ENCODE measurements around the gene OR8G1. TPM values are rescaled to one million over a fixed set of nuclear protein-coding genes. Genes with fewer than 3 reads are reported as not detected.
"Not testable (repeated sequence)": the region's sequence is repeated elsewhere in the genome, so short reads cannot be mapped to it uniquely, and the experiment has no call there.

The OR8G1 gene, protein sequence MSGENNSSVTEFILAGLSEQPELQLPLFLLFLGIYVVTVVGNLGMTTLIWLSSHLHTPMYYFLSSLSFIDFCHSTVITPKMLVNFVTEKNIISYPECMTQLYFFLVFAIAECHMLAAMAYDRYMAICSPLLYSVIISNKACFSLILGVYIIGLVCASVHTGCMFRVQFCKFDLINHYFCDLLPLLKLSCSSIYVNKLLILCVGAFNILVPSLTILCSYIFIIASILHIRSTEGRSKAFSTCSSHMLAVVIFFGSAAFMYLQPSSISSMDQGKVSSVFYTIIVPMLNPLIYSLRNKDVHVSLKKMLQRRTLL
- total RNA-seq = not detected

DNA sequence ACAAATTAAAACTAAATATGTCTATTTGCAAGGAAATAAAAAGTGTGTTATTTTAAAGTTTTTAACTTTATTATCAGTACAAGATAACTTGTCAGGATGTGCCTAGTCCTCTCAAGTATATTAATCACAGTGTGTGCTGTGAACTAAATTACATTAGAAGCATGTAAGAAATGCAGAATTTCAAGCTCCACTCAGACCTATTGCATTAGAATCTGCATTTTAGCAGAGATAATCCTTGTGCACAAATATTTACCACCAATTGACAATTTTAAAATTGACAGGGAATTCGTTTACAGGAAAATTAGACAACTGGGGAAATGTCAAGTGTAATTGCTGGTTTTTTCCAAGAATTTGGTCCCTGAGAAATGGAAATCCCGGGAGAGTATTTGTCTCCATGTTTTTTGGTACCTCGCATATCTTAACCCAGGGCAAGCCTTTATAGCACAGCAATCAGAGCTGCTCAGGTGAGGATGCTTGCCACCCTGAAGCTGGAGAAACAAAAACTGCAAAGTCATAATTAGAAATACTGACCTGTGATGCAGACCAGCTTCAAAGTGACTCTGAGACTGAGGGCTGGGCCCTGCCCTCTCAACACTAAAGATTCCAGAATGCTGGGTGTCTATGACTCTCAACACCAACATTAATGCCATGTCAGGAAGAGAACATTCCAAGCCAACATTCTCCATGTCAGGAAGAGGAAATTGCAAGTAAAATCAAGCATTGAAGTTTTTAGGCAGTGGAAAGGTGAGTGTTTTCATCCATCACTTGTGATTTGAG, at the start of gene OR8G1:
Gene OR8G1, plus strand, starts transcription at position 475 of the 777 bp plus-strand sequence. CDS start 8,581 bp downstream, outside the sequence.
- no peak for DNase-seq (ENCODE audit: low spot score)

DNA sequence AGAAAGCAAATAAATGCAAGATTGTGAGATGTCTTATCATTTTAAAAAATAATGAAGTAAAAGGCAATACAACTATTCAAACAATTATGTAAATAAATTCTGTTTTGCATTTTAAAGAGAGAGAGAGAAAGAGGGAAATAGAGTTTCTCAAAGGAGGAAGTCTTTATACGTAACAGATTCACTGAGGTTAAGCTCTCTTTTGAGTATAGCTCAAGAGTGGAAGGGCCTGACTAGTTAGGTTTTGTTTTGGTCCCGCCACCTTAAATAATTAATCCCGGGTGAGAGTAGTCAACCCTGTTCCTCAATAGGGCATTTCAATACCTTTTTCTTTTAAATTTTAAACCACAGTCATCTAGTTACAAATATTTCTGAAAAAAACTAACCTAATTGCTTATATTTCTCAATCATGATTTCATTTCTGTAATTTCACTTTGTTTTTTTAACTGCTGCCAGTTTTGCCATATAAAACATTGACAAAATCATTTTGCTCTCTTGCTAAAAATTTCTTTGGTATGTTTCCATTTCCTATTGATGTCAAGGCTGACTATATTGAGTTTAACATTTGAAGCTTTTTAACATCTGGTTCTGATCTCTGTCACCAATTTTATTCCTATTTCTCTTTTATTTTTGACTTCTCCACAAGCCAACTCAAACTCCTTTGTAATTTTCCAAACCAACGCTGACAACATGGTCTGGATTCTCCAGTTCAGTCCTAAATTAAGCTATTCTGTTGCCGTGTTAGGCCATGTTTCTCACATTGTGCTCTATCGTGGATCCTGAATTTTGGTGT, 47.5 kb upstream of the OR8G1 start:
- DNase-seq (ENCODE audit: low spot score) = no peak

DNA sequence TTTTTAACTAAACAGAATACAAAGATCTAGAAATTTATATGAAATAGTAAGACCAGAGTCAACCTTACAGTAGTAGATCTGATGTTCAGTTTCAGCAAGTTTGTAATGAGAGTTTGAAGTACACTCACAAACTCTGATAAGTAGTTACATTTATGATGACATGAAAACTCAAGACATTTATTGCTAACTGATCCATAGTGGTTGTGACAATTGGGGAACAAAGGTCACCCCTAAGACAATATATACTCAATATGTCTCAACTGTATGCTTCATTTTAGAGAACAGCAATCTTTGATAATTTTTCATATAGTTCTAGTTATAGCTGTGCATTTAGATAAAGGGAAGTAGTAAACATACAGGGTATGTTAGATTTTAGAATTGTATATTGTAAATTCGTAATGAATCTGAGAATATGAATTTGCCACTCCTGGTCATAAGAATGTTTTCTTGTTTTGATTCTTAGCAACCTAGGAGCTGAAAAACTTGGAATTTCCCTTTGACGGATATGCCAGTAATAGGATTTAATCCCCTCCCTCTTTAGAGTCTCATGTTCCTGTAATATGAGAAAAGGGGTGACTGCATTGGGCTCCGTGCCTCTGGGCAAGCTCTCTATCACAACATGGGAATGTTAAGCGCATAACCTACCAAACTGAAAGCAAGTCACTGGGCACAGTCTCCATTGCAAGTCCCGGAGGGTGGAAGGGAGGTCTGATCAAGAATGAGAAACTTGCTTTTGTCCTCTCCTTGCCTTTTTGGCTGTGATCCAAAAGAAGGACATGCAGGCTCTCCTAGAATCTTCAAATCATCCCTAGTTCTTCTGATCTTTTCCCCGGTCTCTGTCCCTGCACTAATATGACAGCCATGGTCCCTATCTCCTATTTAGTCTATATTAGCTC, 46.4 kb upstream of the OR8G1 start:
- no peak for DNase-seq (ENCODE audit: low spot score)

DNA sequence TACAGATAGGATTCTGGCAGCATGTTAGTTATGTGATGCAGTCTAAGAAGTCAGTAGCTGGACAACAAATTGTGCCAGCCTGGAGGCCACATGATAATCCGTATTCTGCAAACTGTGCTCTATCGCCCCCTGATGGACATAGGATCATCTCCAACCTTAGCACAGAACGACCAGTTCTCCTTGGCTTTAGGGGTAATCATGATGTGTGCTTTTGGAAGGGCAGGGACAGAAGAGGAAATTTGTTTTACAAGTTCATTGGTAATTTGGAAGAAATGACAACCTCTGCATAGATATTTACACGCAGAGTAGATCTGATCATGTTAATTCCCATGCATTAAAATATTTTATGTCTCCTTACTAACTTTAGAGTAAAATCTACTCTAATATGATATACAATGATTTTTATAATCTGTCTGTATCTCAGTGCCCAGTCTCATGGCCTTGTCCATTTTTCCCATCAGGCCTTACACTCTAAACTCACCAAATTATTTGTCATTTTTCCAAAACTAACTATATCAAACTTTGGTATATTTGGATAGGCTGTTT, 45.6 kb upstream of the OR8G1 start:
- peak; percentile 46 for DNase-seq (ENCODE audit: low spot score)

DNA sequence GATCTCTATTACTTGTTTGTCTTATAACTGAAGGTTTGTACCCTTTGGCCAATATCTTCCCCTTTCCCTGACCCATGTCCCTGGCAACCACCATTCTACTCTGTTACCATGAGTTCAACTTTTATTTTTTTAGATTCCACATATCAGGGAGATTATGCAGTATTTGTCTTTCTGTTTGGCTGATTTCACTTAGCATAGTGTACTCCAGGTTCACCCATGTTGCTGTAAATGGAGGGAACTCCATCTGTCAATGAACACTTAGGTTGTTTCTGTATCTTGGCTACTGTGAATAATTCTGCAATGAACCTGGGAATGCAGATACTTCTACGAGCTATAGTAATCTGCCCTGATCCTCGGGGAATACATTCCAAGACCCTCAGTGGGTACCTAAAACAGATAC, 42.9 kb upstream of the OR8G1 start:
- no peak for DNase-seq (ENCODE audit: low spot score)

DNA sequence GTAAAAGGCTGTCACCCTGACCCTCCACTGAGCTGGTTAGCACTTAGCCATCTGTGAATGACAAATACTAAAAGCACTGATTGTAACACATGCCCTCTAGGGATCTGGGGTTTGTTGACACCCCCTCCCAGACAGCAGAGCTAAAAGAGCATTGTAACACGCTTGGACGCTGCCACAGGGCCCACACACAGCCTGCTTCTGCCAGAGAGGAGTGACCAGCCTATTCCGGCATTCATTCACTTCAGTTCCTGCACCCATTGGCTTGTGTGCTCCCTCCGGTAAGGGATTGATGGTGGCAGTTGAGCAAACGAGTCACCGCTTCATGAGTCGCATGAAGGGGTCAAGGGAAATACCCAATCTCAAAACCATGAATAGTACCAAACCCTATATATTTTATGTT, 42.0 kb upstream of the OR8G1 start:
- no peak for DNase-seq (ENCODE audit: low spot score)

DNA sequence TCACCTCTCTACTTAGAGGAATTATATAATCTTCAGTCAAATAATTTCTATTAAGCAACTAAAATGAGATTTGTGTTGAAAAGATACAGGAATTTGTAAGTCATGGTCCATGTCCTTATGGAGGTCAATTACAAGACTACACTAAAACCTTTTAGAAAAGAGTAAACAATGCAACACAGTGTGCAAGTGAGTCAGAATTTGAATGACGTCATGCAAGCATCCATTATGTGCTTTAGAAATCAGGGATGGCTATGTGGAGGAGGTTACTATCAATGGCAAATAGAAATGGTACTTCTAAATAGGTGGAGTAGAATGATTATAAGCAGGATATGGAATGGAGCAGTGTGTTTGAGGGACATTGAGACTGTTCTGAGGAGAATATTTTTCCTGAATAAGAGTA, 41.2 kb upstream of the OR8G1 start:
- no peak for DNase-seq (ENCODE audit: low spot score)

DNA sequence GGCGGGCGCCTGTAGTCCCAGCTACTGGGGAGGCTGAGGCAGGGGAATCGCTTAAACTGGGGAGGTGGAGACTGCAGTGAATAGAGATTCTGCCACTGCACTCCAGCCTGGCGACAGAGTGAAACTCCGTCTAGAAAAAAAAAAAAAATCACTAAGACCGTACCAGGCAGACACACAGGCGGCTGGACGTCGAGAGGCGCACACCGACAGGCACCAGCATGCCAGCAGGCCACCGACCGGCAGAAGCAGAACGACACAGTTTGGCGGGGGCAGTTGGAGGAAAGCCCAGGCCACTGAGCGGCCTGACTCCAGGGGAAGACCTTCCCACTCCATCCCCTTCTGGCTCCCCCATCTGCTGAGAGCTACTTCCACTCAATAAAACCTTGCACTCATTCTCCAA, 40.2 kb upstream of the OR8G1 start:
- DNase-seq (ENCODE audit: low spot score) = no peak

DNA sequence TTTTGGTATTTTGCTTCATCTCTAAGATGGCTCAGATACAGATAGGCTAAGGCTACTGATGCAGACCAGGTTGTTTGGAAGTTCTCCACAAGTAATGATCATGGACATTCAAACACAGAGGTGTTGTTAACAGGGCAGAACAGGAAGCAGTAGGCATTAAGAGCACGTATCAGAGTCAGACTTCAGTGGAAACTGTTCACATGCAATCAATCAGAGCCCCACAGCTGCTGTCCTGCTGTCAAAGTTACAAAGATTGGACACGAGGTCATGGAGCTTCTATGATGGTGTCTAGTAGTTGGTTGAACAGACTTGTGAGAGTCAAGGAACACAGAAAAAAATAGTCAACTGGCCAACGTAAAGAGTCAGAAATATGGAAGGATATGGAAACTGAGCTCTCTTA, 37.9 kb upstream of the OR8G1 start:
- no peak for DNase-seq (ENCODE audit: low spot score)

DNA sequence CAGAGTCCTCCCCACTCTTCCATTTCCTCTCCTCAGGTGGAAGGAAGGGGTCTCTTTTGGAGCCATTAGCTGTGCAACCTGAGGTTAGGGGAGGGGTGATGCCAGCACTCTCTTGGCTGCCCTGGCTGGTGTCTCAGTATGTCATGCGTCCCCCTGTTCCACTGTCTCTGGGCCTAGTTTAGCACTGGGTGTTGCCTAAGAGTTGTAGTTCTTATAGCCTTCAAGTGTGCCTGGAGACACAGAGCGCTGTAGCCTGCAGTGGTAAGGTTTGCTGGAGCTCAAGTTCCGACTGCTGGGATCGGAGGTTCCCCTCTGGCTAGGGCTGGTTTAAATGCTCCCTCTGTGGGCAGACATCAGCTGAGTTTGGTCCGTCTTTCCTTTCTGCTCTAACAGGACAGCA, 36.9 kb upstream of the OR8G1 start:
- no peak for DNase-seq (ENCODE audit: low spot score)

DNA sequence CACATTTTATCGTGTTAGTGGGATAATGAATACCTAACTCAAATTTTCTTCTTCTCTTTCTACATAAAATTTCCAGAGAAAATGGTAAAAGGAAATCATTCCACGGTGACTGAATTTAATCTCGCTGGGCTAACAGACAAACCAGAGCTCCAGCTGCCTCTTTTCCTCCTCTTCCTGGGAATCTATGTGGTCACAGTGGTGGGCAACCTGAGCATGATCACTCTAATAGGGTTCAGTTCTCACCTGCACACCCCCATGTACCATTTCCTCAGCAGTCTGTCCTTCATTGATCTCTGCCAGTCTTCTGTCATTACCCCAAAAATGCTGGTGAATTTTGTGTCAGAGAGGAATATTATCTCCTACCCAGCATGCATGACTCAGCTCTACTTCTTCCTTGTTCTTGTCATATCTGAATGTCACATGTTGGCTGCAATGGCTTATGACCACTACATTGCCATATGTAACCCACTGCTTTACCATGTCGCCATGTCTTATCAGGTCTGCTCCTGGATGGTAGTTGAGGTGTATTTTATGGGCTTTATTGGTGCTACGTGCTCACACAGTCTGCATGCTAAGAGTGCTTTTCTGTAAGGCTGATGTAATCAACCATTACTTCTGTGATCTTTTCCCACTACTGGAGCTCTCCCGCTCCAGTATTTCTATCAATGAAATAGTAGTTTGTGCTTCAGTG, 33.6 kb upstream of the OR8G1 start:
- no peak for DNase-seq (ENCODE audit: low spot score)

DNA sequence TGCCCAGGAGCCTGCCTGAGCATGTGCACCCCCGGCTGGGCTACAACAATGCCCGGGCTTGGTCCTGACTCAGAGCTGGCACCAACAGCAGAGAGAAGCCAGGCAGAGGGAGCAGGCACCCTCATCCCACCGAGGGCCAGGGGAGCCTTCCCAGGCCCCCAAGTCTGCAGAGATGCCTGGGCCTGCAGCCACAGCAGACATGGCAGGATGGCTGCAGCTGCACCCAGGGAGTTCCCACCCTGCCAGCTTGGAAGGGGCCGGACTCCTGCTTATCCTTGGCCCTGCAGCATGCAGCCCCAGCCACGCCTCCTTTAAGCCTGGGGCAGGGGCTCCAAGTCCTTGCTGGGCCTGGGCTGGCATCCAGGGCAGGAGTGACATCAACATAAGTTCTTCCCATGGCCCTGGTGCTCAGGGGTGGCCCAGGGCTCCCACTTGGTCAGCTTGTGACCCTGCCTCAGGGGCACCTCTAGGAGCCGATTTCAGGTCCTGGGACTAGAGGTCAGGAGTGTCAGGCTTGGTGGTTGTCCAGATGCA, 31.0 kb upstream of the OR8G1 start:
- DNase-seq (ENCODE audit: low spot score) = no peak

DNA sequence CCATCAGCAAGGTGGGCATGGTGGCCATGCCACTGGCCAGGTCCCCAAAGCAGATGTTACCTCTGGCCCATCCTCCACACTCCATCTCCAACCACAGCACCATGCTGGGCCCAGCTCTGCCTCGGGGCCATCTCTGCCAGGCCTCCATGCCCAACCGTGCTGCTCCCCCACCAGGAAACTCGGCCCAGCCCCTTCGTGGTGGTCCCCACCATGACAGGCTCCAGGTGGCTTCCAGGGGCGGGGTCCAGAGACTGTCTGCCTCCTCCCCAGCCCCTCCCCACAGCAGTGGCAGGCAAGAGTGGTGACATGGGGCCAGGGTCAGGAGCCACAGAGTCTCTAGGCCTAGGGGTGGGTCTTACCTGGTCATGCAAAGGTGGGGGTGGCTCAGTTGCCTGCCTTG, 30.5 kb upstream of the OR8G1 start:
- no peak for DNase-seq (ENCODE audit: low spot score)

DNA sequence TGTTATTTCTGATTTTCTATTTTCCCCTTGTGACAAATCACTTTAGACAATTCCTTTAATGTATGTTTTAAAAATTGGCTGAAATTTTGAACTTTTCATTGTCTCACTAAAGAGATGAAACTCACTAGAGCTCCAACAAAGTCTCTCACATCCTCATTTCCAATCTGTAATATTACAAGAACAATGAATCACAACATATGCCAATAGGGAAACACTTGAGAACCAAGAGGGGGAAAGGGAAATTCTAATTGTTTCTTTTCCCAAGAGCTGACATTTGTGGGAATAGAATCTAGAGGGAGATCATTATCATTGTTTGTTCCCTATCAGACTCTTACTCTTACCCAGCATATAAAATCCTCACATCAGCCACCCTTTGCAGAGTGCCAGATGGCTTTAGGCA, 29.6 kb upstream of the OR8G1 start:
- no peak for DNase-seq (ENCODE audit: low spot score)

DNA sequence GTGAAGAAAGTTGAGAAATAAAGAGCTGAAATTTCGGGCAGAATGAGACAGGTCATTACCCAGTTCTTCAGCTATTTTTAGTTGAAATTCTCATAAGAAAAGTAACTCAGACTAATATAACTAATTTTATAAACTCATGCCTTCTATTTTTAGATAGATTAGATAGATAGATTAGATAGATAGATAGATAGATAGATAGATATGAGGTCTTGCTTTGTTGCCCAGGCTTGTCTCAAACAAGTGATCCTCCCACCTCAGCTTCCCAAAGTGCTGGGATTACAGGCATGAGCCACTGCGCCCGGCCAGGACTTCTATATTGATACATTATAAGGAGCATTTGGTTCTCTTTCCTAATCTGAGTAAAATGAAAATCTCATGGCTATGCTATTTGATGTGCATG, 26.9 kb upstream of the OR8G1 start:
- no peak for DNase-seq (ENCODE audit: low spot score)

DNA sequence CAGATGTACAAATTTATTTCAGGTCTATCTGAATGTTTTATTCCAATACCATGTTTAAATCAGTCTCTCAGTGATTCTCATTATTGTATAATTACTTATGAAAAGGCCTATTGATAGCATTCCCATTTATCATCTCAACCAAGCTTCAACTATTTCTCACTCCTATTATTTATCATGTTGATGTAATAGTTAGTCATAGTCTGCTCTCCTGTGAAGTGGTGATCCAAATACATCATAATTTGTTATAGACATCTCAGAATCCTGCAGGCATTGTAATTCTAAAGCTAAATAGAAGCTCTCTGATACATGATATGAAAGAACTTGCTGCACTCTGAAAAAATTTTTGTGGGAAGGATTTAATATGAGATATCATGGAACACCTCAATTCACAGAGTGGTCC, 21.8 kb upstream of the OR8G1 start:
- no peak for DNase-seq (ENCODE audit: low spot score)

DNA sequence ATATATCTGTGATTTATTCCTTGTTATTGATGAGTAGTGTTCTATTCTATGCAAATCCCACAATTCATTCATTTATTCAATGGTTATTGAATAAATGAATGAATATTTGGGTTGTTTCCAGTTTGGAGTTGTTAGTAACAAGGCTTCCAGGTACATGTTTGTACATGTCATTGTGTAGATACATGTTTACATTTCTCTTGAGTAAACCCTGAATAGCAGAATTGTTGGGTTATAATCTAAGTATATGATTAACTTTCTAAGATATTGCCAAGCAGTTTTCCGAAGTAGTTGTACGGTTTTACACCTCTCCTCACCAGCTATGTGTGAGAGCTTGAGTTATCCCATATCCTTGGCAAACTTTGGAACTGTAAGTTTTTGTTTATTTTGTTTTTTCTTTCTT, 18.5 kb upstream of the OR8G1 start:
- DNase-seq (ENCODE audit: low spot score) = no peak

DNA sequence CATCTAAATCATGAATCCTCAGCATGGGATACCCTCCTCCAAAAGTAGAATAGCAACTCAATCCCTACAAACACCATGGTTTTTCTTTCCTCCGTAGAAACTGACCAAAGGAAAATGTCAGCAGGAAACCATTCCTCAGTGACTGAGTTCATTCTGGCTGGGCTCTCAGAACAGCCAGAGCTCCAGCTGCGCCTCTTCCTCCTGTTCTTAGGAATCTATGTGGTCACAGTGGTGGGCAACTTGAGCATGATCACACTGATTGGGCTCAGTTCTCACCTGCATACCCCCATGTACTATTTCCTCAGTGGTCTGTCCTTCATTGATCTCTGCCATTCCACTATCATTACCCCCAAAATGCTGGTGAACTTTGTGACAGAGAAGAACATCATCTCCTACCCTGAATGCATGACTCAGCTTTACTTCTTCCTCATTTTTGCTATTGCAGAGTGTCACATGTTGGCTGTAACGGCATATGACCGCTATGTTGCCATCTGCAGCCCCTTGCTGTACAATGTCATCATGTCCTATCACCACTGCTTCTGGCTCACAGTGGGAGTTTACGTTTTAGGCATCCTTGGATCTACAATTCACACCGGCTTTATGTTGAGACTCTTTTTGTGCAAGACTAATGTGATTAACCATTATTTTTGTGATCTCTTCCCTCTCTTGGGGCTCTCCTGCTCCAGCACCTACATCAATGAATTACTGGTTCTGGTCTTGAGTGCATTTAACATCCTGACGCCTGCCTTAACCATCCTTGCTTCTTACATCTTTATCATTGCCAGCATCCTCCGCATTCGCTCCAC, 16.1 kb upstream of the OR8G1 start:
- not testable (repeated sequence) for DNase-seq (ENCODE audit: low spot score)

DNA sequence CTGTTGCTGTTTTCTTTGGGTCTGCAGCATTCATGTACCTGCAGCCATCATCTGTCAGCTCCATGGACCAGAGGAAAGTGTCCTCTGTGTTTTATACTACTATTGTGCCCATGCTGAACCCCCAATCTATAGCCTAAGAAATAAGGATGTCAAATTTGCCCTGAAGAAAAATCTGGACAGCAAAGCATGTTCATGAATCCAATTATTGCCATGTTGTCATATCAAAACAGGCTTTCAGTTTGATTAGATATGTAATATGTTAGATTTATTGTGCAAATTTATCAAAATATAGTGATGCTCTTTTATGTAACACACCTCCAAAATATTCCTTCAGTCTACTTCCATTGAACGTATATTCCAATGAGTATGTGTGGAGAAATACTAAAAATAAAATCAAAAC, 15.4 kb upstream of the OR8G1 start:
- DNase-seq (ENCODE audit: low spot score) = no peak

DNA sequence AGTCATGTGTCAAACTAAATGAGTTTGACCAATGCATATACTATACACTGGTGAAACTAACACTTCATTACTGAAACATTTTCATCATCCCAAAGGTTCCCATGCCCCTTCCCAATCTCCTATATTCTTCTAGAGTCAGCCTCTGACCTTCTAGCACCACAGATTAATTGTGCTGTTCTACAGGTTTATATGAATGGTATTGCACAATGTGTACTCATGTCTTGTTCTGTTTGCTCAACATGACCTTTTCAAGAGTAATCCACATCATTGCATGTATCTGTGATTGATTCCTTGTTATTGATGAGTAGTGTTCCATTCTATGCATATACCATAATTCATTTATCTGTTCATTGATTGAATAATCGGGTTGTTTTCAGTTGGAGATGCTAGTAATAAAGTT, 7.5 kb upstream of the OR8G1 start:
- DNase-seq (ENCODE audit: low spot score) = no peak

Measured in mucosa of gallbladder (tissue), 1 donor.